ENCODE measurements around the gene ATAD3C.
A peak's percentile ranks its signal among the peaks of the same experiment; 100 is the strongest.

Gene ATAD3C

GRCh38 chr1:1441002-1441888 lies 8.2 kb upstream of the ATAD3C start (continued):
- TF ChIP-seq ZNF610 (tag by site-specific recombination; IDR thresholded peaks at IDR 0.05; ENCODE audit: borderline replicate concordance) (no peak), BCL11B (tag by site-specific recombination; IDR thresholded peaks at IDR 0.05; ENCODE audit: low read depth) (no peak), INSM2 (tag by site-specific recombination; IDR thresholded peaks at IDR 0.05) (no peak), ZNF23 (tag by site-specific recombination; IDR thresholded peaks at IDR 0.05; ENCODE audit: borderline replicate concordance) (no peak), ZNF184 (tag by site-specific recombination; IDR thresholded peaks at IDR 0.05) (no peak), ZNF621 (tag by site-specific recombination; IDR thresholded peaks at IDR 0.05) (no peak), ATF2 (tag by site-specific recombination; IDR thresholded peaks at IDR 0.05; ENCODE audit: low read depth) (no peak), ZNF426 (tag by site-specific recombination; IDR thresholded peaks at IDR 0.05) (no peak), ZNF10 (tag by site-specific recombination; IDR thresholded peaks at IDR 0.05) (no peak), ZNF670 (tag by site-specific recombination; IDR thresholded peaks at IDR 0.05; ENCODE audit: low read depth) (no peak), ZSCAN5A (tag by site-specific recombination; IDR thresholded peaks at IDR 0.05) (no peak), ZNF48 (tag by site-specific recombination; IDR thresholded peaks at IDR 0.05) (no peak), ZNF280C (tag by site-specific recombination; IDR thresholded peaks at IDR 0.05) (no peak), ZNF398 (tag by site-specific recombination; IDR thresholded peaks at IDR 0.05) (no peak), KLF8 (tag by site-specific recombination; IDR thresholded peaks at IDR 0.05) (peak; percentile 18; the same call in 1 of the 2 replicates), ZFP69B (tag by site-specific recombination; IDR thresholded peaks at IDR 0.05) (peak; percentile 92), ZBTB6 (tag by site-specific recombination; IDR thresholded peaks at IDR 0.05) (no peak), ZNF501 (tag by site-specific recombination; IDR thresholded peaks at IDR 0.05) (no peak), ZNF211 (tag by site-specific recombination; IDR thresholded peaks at IDR 0.05; ENCODE audit: low read depth) (no peak), ZNF704 (tag by site-specific recombination; IDR thresholded peaks at IDR 0.05) (no peak), ZNF664 (tag by site-specific recombination; IDR thresholded peaks at IDR 0.05) (no peak)

All from HEK293 (cell line).